ENCODE data around the gene ZNF346. TPM values are rescaled to one million over a fixed set of nuclear protein-coding genes. Genes with fewer than 3 reads are reported as not detected.

Gene ZNF346
- total and polyA plus RNA-seq, 10 of the 15 experiments (the other 5 are each of a cell fraction or from before 2014, with no cell fraction given), result 6.5 to 30.2 (median 24.0) TPM

DNA sequence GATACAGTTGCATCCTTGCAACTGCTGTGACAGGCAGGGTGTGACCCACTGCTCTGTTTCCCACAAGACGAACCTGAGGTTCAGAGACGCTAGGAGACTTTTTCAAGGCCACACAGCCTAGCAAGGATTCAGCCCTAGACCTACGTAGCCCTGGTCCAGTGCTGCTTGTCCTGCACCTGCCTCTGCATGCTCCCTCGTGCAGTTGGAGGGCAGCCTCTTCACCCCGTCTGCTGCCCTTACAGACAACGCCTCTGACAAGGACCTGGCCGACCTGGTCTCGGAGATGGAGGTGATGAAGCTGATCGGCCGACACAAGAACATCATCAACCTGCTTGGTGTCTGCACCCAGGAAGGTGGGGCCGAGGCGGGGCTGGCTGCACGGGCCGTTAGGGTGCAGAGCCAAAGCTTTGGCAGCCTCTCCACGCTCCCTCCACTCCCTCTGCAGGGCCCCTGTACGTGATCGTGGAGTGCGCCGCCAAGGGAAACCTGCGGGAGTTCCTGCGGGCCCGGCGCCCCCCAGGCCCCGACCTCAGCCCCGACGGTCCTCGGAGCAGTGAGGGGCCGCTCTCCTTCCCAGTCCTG lies 72.7 kb downstream of the ZNF346 start (continued):
- no peak for TF ChIP-seq PML (IDR thresholded peaks at IDR 0.05; ENCODE audit: low read length)
- TF ChIP-seq FOS (IDR thresholded peaks at IDR 0.05; ENCODE audit: borderline replicate concordance, extremely low read depth, insufficient read length), result no peak
- no peak for TF ChIP-seq FOXK2 (IDR thresholded peaks at IDR 0.05)
- no peak for TF ChIP-seq RCOR1 (conservative IDR thresholded peaks at IDR 0.05; ENCODE audit: low read depth, low read length)
- TF ChIP-seq NFXL1 (IDR thresholded peaks at IDR 0.05; ENCODE audit: borderline replicate concordance), result no peak
- no peak for TF ChIP-seq KLF5 (IDR thresholded peaks at IDR 0.05; ENCODE audit: partially characterized antibody)

- ChIA-PET RAD21 (ENCODE audit: unreplicated experiment) (no interaction called here), CTCF (interaction anchor here (1.4 kb wide), 1 partner anchor 14 kb away, joined by 3 read pairs; no protein-coding TSS in a partner anchor), SMC1A (ENCODE audit: uncharacterized antibody, unreplicated experiment) (no interaction called here), POLR2A (no interaction called here)
- H3K27ac ChIP-seq (ENCODE audit: control insufficient read depth, insufficient read depth), result no peak overlapping the region
- ATAC-seq (peak; percentile 25; the same call in 1 of the 3 replicates), FAIRE-seq (no peak), DNase-seq (ENCODE audit: low read depth, low spot score) (no peak)
- no peak overlapping the region for H2AFZ ChIP-seq (ENCODE audit: control insufficient read depth, low read depth, low read length)
- intact Hi-C loops (cut with micrococcal nuclease; ENCODE audit: unreplicated experiment) (no loop called here), in situ Hi-C loops (cut with MboI) (no loop called here)
- H3K4me3 ChIP-seq, result no peak overlapping the region
- WGBS (ENCODE audit: insufficient coverage, insufficient replicate concordance, low lambda C conversion rate, missing lambda C conversion rate), result 57% methylated on average over 29 of the region's 29 CpGs
- BruUV-seq (replicated peaks), result no TSS peak
- no peak overlapping the region for H3K9ac ChIP-seq (ENCODE audit: control insufficient read depth, insufficient read depth, low read length)
- H3K4me1 ChIP-seq (ENCODE audit: control insufficient read depth, insufficient read depth, low read length), result no peaks in the 10 kb centered on the region
- no peak overlapping the region for H3K4me2 ChIP-seq (ENCODE audit: control insufficient read depth, insufficient read depth)
- H3K36me3 ChIP-seq (ENCODE audit: control insufficient read depth in 2 of 2, insufficient read depth in 2 of 2, low read length in 1 of 2), result no peaks in the 10 kb centered on the region
- H4K20me1 ChIP-seq (ENCODE audit: control insufficient read depth, insufficient read depth), result no peaks in the 10 kb centered on the region
- TF ChIP-seq, protein P1, sequence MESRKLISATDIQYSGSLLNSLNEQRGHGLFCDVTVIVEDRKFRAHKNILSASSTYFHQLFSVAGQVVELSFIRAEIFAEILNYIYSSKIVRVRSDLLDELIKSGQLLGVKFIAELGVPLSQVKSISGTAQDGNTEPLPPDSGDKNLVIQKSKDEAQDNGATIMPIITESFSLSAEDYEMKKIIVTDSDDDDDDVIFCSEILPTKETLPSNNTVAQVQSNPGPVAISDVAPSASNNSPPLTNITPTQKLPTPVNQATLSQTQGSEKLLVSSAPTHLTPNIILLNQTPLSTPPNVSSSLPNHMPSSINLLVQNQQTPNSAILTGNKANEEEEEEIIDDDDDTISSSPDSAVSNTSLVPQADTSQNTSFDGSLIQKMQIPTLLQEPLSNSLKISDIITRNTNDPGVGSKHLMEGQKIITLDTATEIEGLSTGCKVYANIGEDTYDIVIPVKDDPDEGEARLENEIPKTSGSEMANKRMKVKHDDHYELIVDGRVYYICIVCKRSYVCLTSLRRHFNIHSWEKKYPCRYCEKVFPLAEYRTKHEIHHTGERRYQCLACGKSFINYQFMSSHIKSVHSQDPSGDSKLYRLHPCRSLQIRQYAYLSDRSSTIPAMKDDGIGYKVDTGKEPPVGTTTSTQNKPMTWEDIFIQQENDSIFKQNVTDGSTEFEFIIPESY (IDR thresholded peaks at IDR 0.05), result no peak
- no peak for TF ChIP-seq IRF5 (IDR thresholded peaks at IDR 0.05; ENCODE audit: borderline replicate concordance)
- no peak for TF ChIP-seq CEBPB (IDR thresholded peaks at IDR 0.05; ENCODE audit: borderline replicate concordance in 1 of 2, low read depth in 2 of 2, low read length in 2 of 2)
- H3K9me3 ChIP-seq (replicated peaks; ENCODE audit: control insufficient read depth, insufficient read depth, low read length), result no peaks in the 10 kb centered on the region
- no peaks in the 10 kb centered on the region; a peak in 1 of 4 replicates for H3K27me3 ChIP-seq (replicated peaks in 1 of 2; ENCODE audit: control insufficient read depth in 2 of 2, insufficient read depth in 2 of 2, low read length in 1 of 2)
- no peaks in the 10 kb centered on the region for H3K79me2 ChIP-seq (ENCODE audit: control insufficient read depth, insufficient read depth, low read length)
Observed at GRCh38 chr5:177096162-177097015, 73.9 kb downstream of the ZNF346 start.
